Endothelial cell of umbilical vein (primary cell): ENCODE data around the gene TUBA3D. TPM values are rescaled to one million over a fixed set of nuclear protein-coding genes. Genes with fewer than 3 reads are reported as not detected.
"Not testable (repeated sequence)": the region's sequence is repeated elsewhere in the genome, so short reads cannot be mapped to it uniquely, and the experiment has no call there.

ENCODE experiments used
- BruUV-seq: library from RNA; stranded (reverse); fragments of 400-500 nt; replicated peaks from 2 replicates; lab custom pipeline; 2021; lab: Mats Ljungman, UMichigan
- CTCF ChIA-PET: fragments of 300-600, 350-600 bp; sonication (Branson Sonifier 250); formaldehyde crosslinking; loops from one replicate; lab custom pipeline; 2021; ENCODE audit warnings: antibody characterized with exemption, inconsistent platforms; lab: Charles Lee
- POLR2A ChIA-PET: fragments of 300-600, 350-600 bp; sonication (Branson Sonifier 250); formaldehyde crosslinking; loops from one replicate; lab custom pipeline; 2021; ENCODE audit warnings: antibody characterized with exemption, inconsistent platforms; lab: Charles Lee
- DNase-seq: peaks from one replicate; pipeline ENCODE4 v3.0.0-alpha.2; 2011; ENCODE audit warnings: low read depth, low spot score
- FAIRE-seq: peaks from 2 replicates; lab custom pipeline; 2011; peaks lifted over from hg19 to GRCh38; lab: Jason Lieb, UNC
- H2AFZ ChIP-seq: 2 replicates; pipeline ENCODE4 v1.6.0; 2012; ENCODE audit warnings: low read depth, low read length, control low read depth, inconsistent platforms
- H3K27ac ChIP-seq: 2 replicates; pipeline ENCODE4 v1.5.1; 2011; ENCODE audit warnings: low read depth, mild to moderate bottlenecking, control low read depth, low read length, moderate library complexity; ENCODE audit not compliant: insufficient read depth
- H3K27me3 ChIP-seq, 2 experiments: 2 replicates each; pipeline versions ENCODE4 v1.6.0 to v1.6.1; 2011; ENCODE audit warnings: low read length in 2 of 2, mixed read lengths in 1 of 2; ENCODE audit not compliant: control insufficient read depth in 2 of 2, insufficient read depth in 2 of 2
- H3K36me3 ChIP-seq, 2 experiments: 2 replicates in 1 of 2; 3 replicates in 1 of 2; pipeline ENCODE4 v1.5.1; 2011; ENCODE audit warnings: low read length in 2 of 2, mild to moderate bottlenecking in 1 of 2, moderate library complexity in 1 of 2; ENCODE audit not compliant: control insufficient read depth in 2 of 2, insufficient read depth in 2 of 2; ENCODE audit errors: extremely low read depth in 1 of 2
- H3K4me1 ChIP-seq: 3 replicates; pipeline ENCODE4 v1.5.1; 2011; ENCODE audit warnings: mild to moderate bottlenecking, low read length; ENCODE audit not compliant: control insufficient read depth, insufficient read depth; ENCODE audit errors: extremely low read depth
- H3K4me2 ChIP-seq: 2 replicates; pipeline ENCODE4 v1.6.1; 2011; ENCODE audit warnings: low read length, control low read depth, mixed read lengths; ENCODE audit not compliant: insufficient read depth
- H3K4me3 ChIP-seq, 3 experiments: fragments of 200-600 bp in 1 of 3; sonication (generic), shearing (Covaris generic) in 1 of 3; replicated peaks in 1 of 3; 2 replicates each; pipeline ENCODE4 v1.5.1; 2011 to 2016; ENCODE audit warnings: control low read depth in 3 of 3, low read length in 3 of 3, mild to moderate bottlenecking in 2 of 3, inconsistent platforms in 1 of 3, low read depth in 1 of 3, moderate library complexity in 1 of 3; ENCODE audit not compliant: insufficient read depth in 1 of 3
- H3K79me2 ChIP-seq: 2 replicates; pipeline ENCODE4 v1.6.0; 2012; ENCODE audit warnings: low read length, inconsistent platforms; ENCODE audit not compliant: control insufficient read depth, insufficient read depth
- H3K9ac ChIP-seq: replicated peaks from 2 replicates; pipeline ENCODE3; 2011; ENCODE audit warnings: low read length, control low read depth; ENCODE audit not compliant: insufficient read depth; ENCODE audit errors: extremely low read depth
- H3K9me1 ChIP-seq: replicated peaks from 3 replicates; pipeline ENCODE4 v1.6.0; 2011; ENCODE audit warnings: mild to moderate bottlenecking, low read length; ENCODE audit not compliant: control insufficient read depth, insufficient read depth; ENCODE audit errors: extremely low read depth
- H3K9me3 ChIP-seq: replicated peaks from 2 replicates; pipeline ENCODE4 v1.5.1; 2012; ENCODE audit warnings: low read length, inconsistent platforms; ENCODE audit not compliant: control insufficient read depth, insufficient read depth
- H4K20me1 ChIP-seq: replicated peaks from 2 replicates; pipeline ENCODE3; 2011; ENCODE audit warnings: mild to moderate bottlenecking, low read length; ENCODE audit not compliant: control insufficient read depth, insufficient read depth; ENCODE audit errors: extremely low read depth
- dilution Hi-C: fragments of 300-500 bp; cut with MboI; formaldehyde crosslinking; loops from one replicate; pipeline ENCODE4 v1.15.0; 2019; ENCODE audit warnings: low sequenced_read_pairs; ENCODE audit not compliant: extremely low pct_ligation_motif_present
- intact Hi-C: fragments of 100-400 bp; cut with micrococcal nuclease; formaldehyde crosslinking; loops from one replicate; pipeline ENCODE4 v1.10.0; 2022
- polyA plus RNA-seq, 4 experiments: library from polyadenylated mRNA; depleted of rRNA in 3 of 4; stranded (reverse) in 3 of 4; unstranded in 1 of 4; fragments of >200 nt; gene quantifications; 2 replicates each; pipeline versions ENCODE4 v1.2.1 to v1.2.3, GENCODE V29; 2011 to 2012; ENCODE audit warnings: missing spikeins in 1 of 4
- total RNA-seq: library from RNA; stranded (reverse); gene quantifications from 2 replicates; pipeline ENCODE4 v1.2.3, GENCODE V29; 2021

TUBA3D gene
- total and polyA plus RNA-seq, 2 donors (not counting 3 experiments of a cell fraction or from before 2014, with no cell fraction given) = not detected

GRCh38 chr2:131444736-131445514 is 31.0 kb upstream of the TUBA3D start:
- DNase-seq, H3K36me3 ChIP-seq, H3K79me2 ChIP-seq, H3K9me1 ChIP-seq, H2AFZ ChIP-seq, H3K9me3 ChIP-seq, H3K4me2 ChIP-seq, H3K4me1 ChIP-seq, H3K9ac ChIP-seq, BruUV-seq, dilution Hi-C loops, FAIRE-seq, H4K20me1 ChIP-seq, intact Hi-C loops, H3K27ac ChIP-seq, H3K27me3 ChIP-seq, CTCF ChIA-PET, POLR2A ChIA-PET, H3K4me3 ChIP-seq: not testable (repeated sequence)

DNA sequence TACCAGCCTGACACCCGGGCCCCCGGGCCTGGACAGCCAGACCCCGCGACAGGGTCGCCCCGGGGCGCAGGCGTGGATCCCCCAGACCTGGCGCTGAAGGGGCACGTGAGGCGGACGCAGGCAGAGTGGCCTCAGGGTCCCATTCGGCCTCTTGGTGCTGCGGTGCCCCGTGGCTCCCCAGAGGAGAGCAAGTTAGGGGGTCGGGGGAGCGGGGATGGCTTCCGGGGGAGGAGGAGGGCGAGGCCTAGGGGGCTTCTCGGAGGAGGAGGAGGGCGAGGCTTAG is 30.5 kb upstream of the TUBA3D start:
- H3K36me3 ChIP-seq, H3K4me2 ChIP-seq, H2AFZ ChIP-seq, H3K79me2 ChIP-seq, intact Hi-C loops, H3K9ac ChIP-seq, DNase-seq, H3K4me1 ChIP-seq, BruUV-seq, H3K27me3 ChIP-seq, POLR2A ChIA-PET, H3K4me3 ChIP-seq, H3K9me1 ChIP-seq, H3K27ac ChIP-seq, H4K20me1 ChIP-seq, CTCF ChIA-PET, FAIRE-seq, dilution Hi-C loops, H3K9me3 ChIP-seq: not testable (repeated sequence)
